K562 (cell line): ENCODE results near the gene GSS. TPM values are rescaled to one million over a fixed set of nuclear protein-coding genes. Genes with fewer than 3 reads are reported as not detected.

Source experiments
- ATAC-seq: fragments of 200-7000 bp; cut with Tn5 transposase; 3 replicates; pipeline ENCODE4 v1.9.1; 2020; ENCODE audit warnings: moderate library complexity
- BruUV-seq: library from RNA; stranded (reverse); fragments of 400-500 nt; replicated peaks from 2 replicates; lab custom pipeline; 2021; lab: Mats Ljungman, UMichigan
- CTCF ChIA-PET: fragments of 300-600 bp; formaldehyde crosslinking; extraction: SDS; loops from one replicate; lab custom pipeline; 2021; ENCODE audit warnings: low intra/inter-chr PET ratio; lab: Yijun Ruan, JAX
- POLR2A ChIA-PET: fragments of 300-600, 350-650 bp; sonication (Branson Sonifier 250); formaldehyde crosslinking; extraction: SDS; loops from one replicate; lab custom pipeline; 2021; ENCODE audit warnings: antibody characterized with exemption, inconsistent platforms; lab: Yijun Ruan, JAX
- DNase-seq, 4 experiments: peaks; one replicate each; pipeline versions ENCODE4 v3.0.0 to v3.0.0-alpha.2; 2011 to 2018; ENCODE audit warnings: low spot score in 3 of 4, mixed read lengths in 3 of 4; ENCODE audit errors: extremely low read depth in 1 of 4
- FAIRE-seq: peaks from 2 replicates; lab custom pipeline; 2011; peaks lifted over from hg19 to GRCh38; lab: Jason Lieb, UNC
- H2AFZ ChIP-seq: 2 replicates; pipeline ENCODE4 v1.6.0; 2011; ENCODE audit warnings: low read depth, low read length, control low read depth, inconsistent platforms
- H3K27ac ChIP-seq: fragments of 200-600 bp; 3 replicates; pipeline ENCODE4 v1.8.0; 2011; ENCODE audit warnings: low read depth, mild to moderate bottlenecking, control low read depth, inconsistent platforms, low read length, moderate library complexity, mixed read lengths; ENCODE audit errors: extremely low read depth
- H3K27me3 ChIP-seq, 2 experiments: fragments of 300-600 bp in 1 of 2; 2 replicates in 1 of 2; 3 replicates in 1 of 2; pipeline versions ENCODE4 v1.6.0 to v1.8.0; 2011; ENCODE audit warnings: inconsistent platforms in 2 of 2, low read length in 2 of 2, mild to moderate bottlenecking in 1 of 2, mixed read lengths in 1 of 2, moderate library complexity in 1 of 2; ENCODE audit not compliant: control insufficient read depth in 2 of 2, insufficient read depth in 2 of 2
- H3K36me3 ChIP-seq: fragments of 300-600 bp; 3 replicates; pipeline ENCODE4 v1.8.0; 2011; ENCODE audit warnings: mild to moderate bottlenecking, low read length, inconsistent platforms; ENCODE audit not compliant: control insufficient read depth, insufficient read depth
- H3K4me1 ChIP-seq, 2 experiments: fragments of 200-600 bp in 1 of 2; replicated peaks in 1 of 2; 2 replicates in 1 of 2; 3 replicates in 1 of 2; pipeline versions ENCODE4 v1.5.1 to v1.8.0; 2011; ENCODE audit warnings: inconsistent platforms in 2 of 2, low read length in 2 of 2, mild to moderate bottlenecking in 1 of 2, mixed read lengths in 1 of 2, moderate library complexity in 1 of 2; ENCODE audit not compliant: control insufficient read depth in 2 of 2, insufficient read depth in 2 of 2
- H3K4me2 ChIP-seq: 2 replicates; pipeline ENCODE4 v1.6.1; 2011; ENCODE audit warnings: low read length, control low read depth, inconsistent platforms, mixed read lengths; ENCODE audit not compliant: insufficient read depth
- H3K4me3 ChIP-seq: fragments of 200-600 bp; sonication (generic), shearing (Covaris generic); 2 replicates; pipeline ENCODE4 v1.5.1; 2016; ENCODE audit warnings: control low read depth, inconsistent platforms
- H3K79me2 ChIP-seq: fragments of 200-600 bp; 3 replicates; pipeline ENCODE4 v1.8.0; 2011; ENCODE audit warnings: low read length, inconsistent platforms; ENCODE audit not compliant: control insufficient read depth, insufficient read depth
- H3K9ac ChIP-seq, 2 experiments: 2 replicates each; pipeline versions ENCODE4 v1.6.0 to v1.6.1; 2011; ENCODE audit warnings: low read depth in 2 of 2, low read length in 2 of 2, control low read depth in 1 of 2, inconsistent platforms in 1 of 2, mild to moderate bottlenecking in 1 of 2, mixed read lengths in 1 of 2; ENCODE audit not compliant: insufficient read depth in 1 of 2
- H3K9me1 ChIP-seq: one replicate; pipeline ENCODE4 v1.6.0; 2011; ENCODE audit warnings: inconsistent platforms, mild to moderate bottlenecking, low read length, moderate library complexity; ENCODE audit not compliant: control insufficient read depth, insufficient read depth
- H3K9me3 ChIP-seq: replicated peaks from 2 replicates; pipeline ENCODE4 v1.5.1; 2011; ENCODE audit warnings: low read depth, low read length, inconsistent platforms; ENCODE audit not compliant: control insufficient read depth, insufficient read depth
- H4K20me1 ChIP-seq: replicated peaks from 2 replicates; pipeline ENCODE4 v1.6.1; 2011; ENCODE audit warnings: low read length, inconsistent platforms, mixed read lengths; ENCODE audit not compliant: control insufficient read depth, insufficient read depth
- SPI1 ChIP-seq: IDR thresholded peaks from 2 replicates; pipeline ENCODE4 v1.6.1; 2011; ENCODE audit warnings: low read depth, low read length, control low read depth, borderline replicate concordance
- WGBS: fragments of 100-300 bp; shearing (Covaris generic); methylation state at CpG from one replicate; pipeline ENCODE4 v1.1.6; 2016; ENCODE audit warnings: low coverage, mixed read lengths; ENCODE audit not compliant: insufficient coverage; ENCODE audit errors: missing lambda C conversion rate; 5-methylcytosine and 5-hydroxymethylcytosine counted together
- in situ Hi-C: fragments of 300-500 bp; cut with MboI; formaldehyde crosslinking; loops from 4 replicates; pipeline ENCODE4 v1.15.0; 2018; ENCODE audit warnings: inconsistent platforms, mixed read lengths
- intact Hi-C: fragments of 100-400 bp; cut with micrococcal nuclease; formaldehyde crosslinking; loops from 2 replicates; pipeline ENCODE4 v1.14.2; 2022
- polyA plus RNA-seq, 8 experiments: library from polyadenylated mRNA; depleted of rRNA in 4 of 8; stranded (reverse) in 5 of 8; unstranded in 3 of 8; fragments of >200 nt; fragmentation: Nextera tagmentation in 2 of 8; fragmentation: Illumina TruSeq in 1 of 8; extraction: Ambion mirVana in 2 of 8; extraction: Trizol in 1 of 8; gene quantifications; 2 replicates each; pipeline versions ENCODE4 v1.2.1 to v1.2.3, GENCODE V29; 2011 to 2014; ENCODE audit warnings: inconsistent platforms in 1 of 8, missing spikeins in 1 of 8
- total RNA-seq, 7 experiments: library from RNA; depleted of rRNA in 6 of 7; stranded (reverse); fragments of >200 nt in 6 of 7; fragmentation: Illumina TruSeq in 2 of 7; extraction: Trizol in 2 of 7; gene quantifications; 2 replicates each; pipeline versions ENCODE4 v1.2.1 to v1.2.3, GENCODE V29; 2011 to 2021; ENCODE audit warnings: low replicate concordance in 1 of 7
- TF ChIP-seq, protein P1 (sequence below): fragments of 450-650 bp; IDR thresholded peaks from one replicate; pipeline ENCODE4 v1.6.1; 2018; ENCODE audit warnings: mild to moderate bottlenecking, moderate library complexity; ENCODE audit not compliant: partially characterized antibody

GSS gene
- total and polyA plus RNA-seq, 9 of the 15 experiments (the other 6 are each of a cell fraction or from before 2014, with no cell fraction given): 18.4 to 165 (median 89.4) TPM

DNA sequence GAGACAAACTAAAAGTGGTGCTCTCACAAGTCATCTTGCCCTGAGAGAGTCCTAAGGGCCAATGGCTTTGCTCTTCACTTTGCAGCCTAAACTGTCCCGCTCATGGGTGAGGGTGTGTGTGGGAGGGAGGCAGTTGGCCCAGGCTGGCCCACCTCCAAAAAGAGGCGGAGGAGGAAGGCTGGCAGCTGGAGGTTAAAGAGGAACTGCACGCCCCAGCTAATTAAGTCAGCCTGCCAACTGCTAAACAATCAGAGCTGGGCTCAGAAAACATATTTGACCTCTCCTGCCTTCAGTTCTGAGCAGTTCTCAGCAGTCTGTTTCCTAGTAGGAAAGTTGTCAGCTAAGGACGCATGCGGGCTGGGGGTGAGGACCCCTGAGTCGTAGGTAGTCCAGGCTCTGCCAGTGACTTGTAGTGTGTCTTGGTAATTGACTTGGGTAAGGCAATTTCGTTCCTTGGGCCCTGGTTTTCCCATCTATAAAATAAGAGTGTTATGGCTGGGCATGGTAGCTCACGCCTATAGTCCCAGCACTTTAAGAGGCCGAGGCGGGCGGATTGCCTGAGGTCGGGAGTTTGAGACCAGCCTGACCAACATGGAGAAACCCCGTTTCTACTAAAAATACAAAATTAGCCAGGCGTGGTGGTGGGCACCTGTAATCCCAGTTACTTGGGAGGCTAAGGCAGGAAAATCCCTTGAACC, 17.0 kb downstream of the GSS start:
- peaks cover 86% of the 10 kb centered on the region for H3K36me3 ChIP-seq
- no peak overlapping the region for H3K4me2 ChIP-seq
- no peak for ATAC-seq

More for the DNA sequence above, 17.0 kb downstream of the GSS start:
- intact Hi-C loops (no loop called here), in situ Hi-C loops (no loop called here)
- H3K27ac ChIP-seq: no peak overlapping the region
- DNase-seq: no peak
- peak overlapping the region in 1 of 2 experiments; percentile 68; a peak in 2 of 4 replicates for H3K9ac ChIP-seq
- no TSS peak for BruUV-seq
- no peaks in the 10 kb centered on the region for H3K4me1 ChIP-seq
- no peaks in the 10 kb centered on the region for H3K9me1 ChIP-seq
- no peaks in the 10 kb centered on the region for H3K9me3 ChIP-seq
- WGBS: 90% methylated on average over 14 of the region's 14 CpGs
- no peaks in the 10 kb centered on the region for H4K20me1 ChIP-seq
- CTCF ChIA-PET: interaction anchor here (0.6 kb wide), 1 partner anchor 183 kb away, joined by 3 read pairs; no protein-coding TSS in a partner anchor
- TF ChIP-seq, protein P1, sequence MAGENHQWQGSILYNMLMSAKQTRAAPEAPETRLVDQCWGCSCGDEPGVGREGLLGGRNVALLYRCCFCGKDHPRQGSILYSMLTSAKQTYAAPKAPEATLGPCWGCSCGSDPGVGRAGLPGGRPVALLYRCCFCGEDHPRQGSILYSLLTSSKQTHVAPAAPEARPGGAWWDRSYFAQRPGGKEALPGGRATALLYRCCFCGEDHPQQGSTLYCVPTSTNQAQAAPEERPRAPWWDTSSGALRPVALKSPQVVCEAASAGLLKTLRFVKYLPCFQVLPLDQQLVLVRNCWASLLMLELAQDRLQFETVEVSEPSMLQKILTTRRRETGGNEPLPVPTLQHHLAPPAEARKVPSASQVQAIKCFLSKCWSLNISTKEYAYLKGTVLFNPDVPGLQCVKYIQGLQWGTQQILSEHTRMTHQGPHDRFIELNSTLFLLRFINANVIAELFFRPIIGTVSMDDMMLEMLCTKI: no peak
- TF ChIP-seq SPI1: 0 out of 2 replicates have a peak, but pooled peaks have one; percentile 12
- TF ChIP-seq, all 486 proteins: peak for 1
- POLR2A ChIA-PET: interaction anchor here (0.6 to 0.7 kb wide), 2 partner anchors 10 to 13 kb away, joined by 3 read pairs; no protein-coding TSS in a partner anchor
- no peaks in the 10 kb centered on the region for H3K79me2 ChIP-seq
- no peak for FAIRE-seq
- no peak overlapping the region for H2AFZ ChIP-seq
- H3K4me3 ChIP-seq: no peak overlapping the region
- H3K27me3 ChIP-seq: no peaks in the 10 kb centered on the region
